ENCODE measurements around the gene TMEM203.

DNA sequence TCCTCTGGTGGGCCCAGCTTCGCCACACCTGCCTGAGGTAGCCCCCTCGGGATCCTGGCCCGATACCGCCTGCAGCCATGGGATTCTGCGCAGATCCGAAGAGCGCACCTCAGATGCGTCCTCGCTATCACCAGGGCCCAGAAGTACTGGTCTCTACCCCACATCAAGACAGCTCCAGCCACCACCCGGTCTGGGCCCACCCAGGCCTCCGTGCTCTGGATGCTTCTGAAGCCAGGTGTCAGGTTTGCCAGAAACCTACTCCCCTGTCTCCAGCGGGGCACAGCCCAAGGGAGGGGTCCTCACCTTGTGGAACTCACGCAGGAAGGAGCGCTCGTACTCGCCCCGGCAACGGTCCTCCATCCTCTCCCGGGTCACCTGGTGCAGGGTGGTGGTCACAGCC lies 19.5 kb downstream of the TMEM203 start:
- TF ChIP-seq EZH2 (optimal IDR thresholded peaks at IDR 0.05; ENCODE audit: low read depth, low read length) (no peak), EZH2phosphoT487 (IDR thresholded peaks at IDR 0.05; ENCODE audit: low read length) (no peak)
- TF ChIP-seq, protein P1, sequence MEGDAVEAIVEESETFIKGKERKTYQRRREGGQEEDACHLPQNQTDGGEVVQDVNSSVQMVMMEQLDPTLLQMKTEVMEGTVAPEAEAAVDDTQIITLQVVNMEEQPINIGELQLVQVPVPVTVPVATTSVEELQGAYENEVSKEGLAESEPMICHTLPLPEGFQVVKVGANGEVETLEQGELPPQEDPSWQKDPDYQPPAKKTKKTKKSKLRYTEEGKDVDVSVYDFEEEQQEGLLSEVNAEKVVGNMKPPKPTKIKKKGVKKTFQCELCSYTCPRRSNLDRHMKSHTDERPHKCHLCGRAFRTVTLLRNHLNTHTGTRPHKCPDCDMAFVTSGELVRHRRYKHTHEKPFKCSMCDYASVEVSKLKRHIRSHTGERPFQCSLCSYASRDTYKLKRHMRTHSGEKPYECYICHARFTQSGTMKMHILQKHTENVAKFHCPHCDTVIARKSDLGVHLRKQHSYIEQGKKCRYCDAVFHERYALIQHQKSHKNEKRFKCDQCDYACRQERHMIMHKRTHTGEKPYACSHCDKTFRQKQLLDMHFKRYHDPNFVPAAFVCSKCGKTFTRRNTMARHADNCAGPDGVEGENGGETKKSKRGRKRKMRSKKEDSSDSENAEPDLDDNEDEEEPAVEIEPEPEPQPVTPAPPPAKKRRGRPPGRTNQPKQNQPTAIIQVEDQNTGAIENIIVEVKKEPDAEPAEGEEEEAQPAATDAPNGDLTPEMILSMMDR (IDR thresholded peaks at IDR 0.05; ENCODE audit: low read length), result no peak
